DND-41 (cell line): ENCODE data around the gene PTGFRN.

Experiments
- ATAC-seq: fragments of 200-7000 bp; cut with Tn5 transposase; 3 replicates; pipeline ENCODE4 v1.9.1; 2021; ENCODE audit warnings: low read depth; ENCODE audit not compliant: insufficient read depth
- DNase-seq: peaks from one replicate; pipeline ENCODE4 v3.0.0-alpha.2; 2020
- H2AFZ ChIP-seq: 2 replicates; pipeline ENCODE4 v1.6.0; 2012; ENCODE audit warnings: low read depth, low read length
- H3K27ac ChIP-seq: 2 replicates; pipeline ENCODE4 v1.5.1; 2012; ENCODE audit warnings: low read length, inconsistent platforms
- H3K27me3 ChIP-seq: fragments of 200-600 bp; sonication (generic); 2 replicates; pipeline ENCODE4 v1.6.0; 2012; ENCODE audit warnings: low read length, mild to moderate bottlenecking, inconsistent platforms; ENCODE audit not compliant: insufficient read depth, poor library complexity
- H3K36me3 ChIP-seq: 2 replicates; pipeline ENCODE4 v1.5.1; 2012; ENCODE audit warnings: low read length, inconsistent platforms; ENCODE audit not compliant: insufficient read depth
- H3K4me1 ChIP-seq: 2 replicates; pipeline ENCODE4 v1.5.1; 2012; ENCODE audit warnings: mild to moderate bottlenecking, low read length; ENCODE audit not compliant: insufficient read depth
- H3K4me2 ChIP-seq: 2 replicates; pipeline ENCODE4 v1.6.0; 2012; ENCODE audit warnings: mild to moderate bottlenecking, moderate library complexity, low read length, inconsistent platforms; ENCODE audit not compliant: insufficient read depth
- H3K4me3 ChIP-seq, 2 experiments: fragments of 200-600 bp in 1 of 2; shearing (Covaris generic) in 1 of 2; 2 replicates each; pipeline ENCODE4 v1.5.1; 2012 to 2016; ENCODE audit warnings: inconsistent platforms in 2 of 2, low read length in 2 of 2, mild to moderate bottlenecking in 2 of 2, low read depth in 1 of 2, moderate library complexity in 1 of 2
- H3K79me2 ChIP-seq: 2 replicates; pipeline ENCODE4 v1.6.0; 2012; ENCODE audit warnings: low read length, inconsistent platforms; ENCODE audit not compliant: insufficient read depth
- H3K9ac ChIP-seq: 2 replicates; pipeline ENCODE4 v1.6.0; 2012; ENCODE audit warnings: low read depth, mild to moderate bottlenecking, inconsistent platforms, low read length, moderate library complexity
- H3K9me3 ChIP-seq: 2 replicates; pipeline ENCODE4 v1.5.1; 2012; ENCODE audit warnings: low read length, moderate library complexity, mild to moderate bottlenecking, inconsistent platforms; ENCODE audit not compliant: insufficient read depth, severe bottlenecking
- H4K20me1 ChIP-seq: 2 replicates; pipeline ENCODE4 v1.6.0; 2012; ENCODE audit warnings: low read length; ENCODE audit not compliant: insufficient read depth
- EZH2 ChIP-seq: IDR thresholded peaks from 3 replicates; pipeline ENCODE4 v1.6.1; 2012; ENCODE audit warnings: borderline replicate concordance, low read depth, mild to moderate bottlenecking, moderate library complexity, low read length, inconsistent platforms; ENCODE audit not compliant: severe bottlenecking
- TF ChIP-seq, protein P1 (sequence below): IDR thresholded peaks from 2 replicates; pipeline ENCODE4 v1.5.1; 2012; ENCODE audit warnings: borderline replicate concordance, low read length, moderate library complexity, mild to moderate bottlenecking; ENCODE audit not compliant: poor library complexity, severe bottlenecking; ENCODE audit errors: extremely low read depth

PTGFRN gene

DNA sequence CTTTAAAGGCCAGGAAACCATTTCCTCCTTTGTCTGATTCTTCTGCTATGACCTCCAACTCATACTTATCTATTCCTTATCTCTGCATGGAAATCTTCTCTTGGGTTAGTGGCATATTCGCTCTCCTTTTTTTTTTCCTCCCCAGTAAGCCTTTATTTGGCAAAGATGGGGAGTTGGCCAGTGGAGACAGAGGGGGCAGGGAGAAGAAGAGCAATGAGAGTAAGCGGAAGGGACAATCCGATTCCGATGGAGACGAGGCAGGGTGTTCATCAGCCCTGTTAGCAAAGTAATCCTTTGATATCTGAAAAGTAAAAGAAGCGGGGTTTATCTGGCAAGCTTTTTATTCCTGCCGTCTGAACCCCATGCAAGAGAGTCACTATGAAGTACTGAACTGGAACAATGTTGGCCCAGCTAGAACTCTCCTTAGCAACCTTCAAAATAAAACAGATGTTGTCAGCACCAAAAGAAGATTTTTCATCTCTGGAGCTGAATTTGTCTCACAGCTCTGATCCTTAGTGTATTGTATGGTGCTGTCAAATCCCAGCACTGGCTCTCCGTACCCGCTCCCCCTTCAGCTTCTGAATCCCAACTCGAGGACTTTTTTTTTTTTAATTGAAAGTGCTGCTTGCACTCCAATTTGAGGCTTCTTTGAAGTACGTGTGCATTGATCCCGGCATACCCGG is 40.9 kb downstream of the PTGFRN start:
- Histone ChIP-seq H2AFZ (no peak overlapping the region), H3K9ac (no peak overlapping the region), H4K20me1 (no peaks in the 10 kb centered on the region), H3K27ac (no peak overlapping the region), H3K36me3 (no peaks in the 10 kb centered on the region), H3K4me1 (no peaks in the 10 kb centered on the region), H3K27me3 (no peaks in the 10 kb centered on the region), H3K79me2 (no peaks in the 10 kb centered on the region), H3K4me3 (no peak overlapping the region), H3K4me2 (no peak overlapping the region), H3K9me3 (no peaks in the 10 kb centered on the region)
- ATAC-seq (no peak), DNase-seq (no peak)
- TF ChIP-seq EZH2 = no peak
- TF ChIP-seq, protein P1, sequence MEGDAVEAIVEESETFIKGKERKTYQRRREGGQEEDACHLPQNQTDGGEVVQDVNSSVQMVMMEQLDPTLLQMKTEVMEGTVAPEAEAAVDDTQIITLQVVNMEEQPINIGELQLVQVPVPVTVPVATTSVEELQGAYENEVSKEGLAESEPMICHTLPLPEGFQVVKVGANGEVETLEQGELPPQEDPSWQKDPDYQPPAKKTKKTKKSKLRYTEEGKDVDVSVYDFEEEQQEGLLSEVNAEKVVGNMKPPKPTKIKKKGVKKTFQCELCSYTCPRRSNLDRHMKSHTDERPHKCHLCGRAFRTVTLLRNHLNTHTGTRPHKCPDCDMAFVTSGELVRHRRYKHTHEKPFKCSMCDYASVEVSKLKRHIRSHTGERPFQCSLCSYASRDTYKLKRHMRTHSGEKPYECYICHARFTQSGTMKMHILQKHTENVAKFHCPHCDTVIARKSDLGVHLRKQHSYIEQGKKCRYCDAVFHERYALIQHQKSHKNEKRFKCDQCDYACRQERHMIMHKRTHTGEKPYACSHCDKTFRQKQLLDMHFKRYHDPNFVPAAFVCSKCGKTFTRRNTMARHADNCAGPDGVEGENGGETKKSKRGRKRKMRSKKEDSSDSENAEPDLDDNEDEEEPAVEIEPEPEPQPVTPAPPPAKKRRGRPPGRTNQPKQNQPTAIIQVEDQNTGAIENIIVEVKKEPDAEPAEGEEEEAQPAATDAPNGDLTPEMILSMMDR = no peak

DNA sequence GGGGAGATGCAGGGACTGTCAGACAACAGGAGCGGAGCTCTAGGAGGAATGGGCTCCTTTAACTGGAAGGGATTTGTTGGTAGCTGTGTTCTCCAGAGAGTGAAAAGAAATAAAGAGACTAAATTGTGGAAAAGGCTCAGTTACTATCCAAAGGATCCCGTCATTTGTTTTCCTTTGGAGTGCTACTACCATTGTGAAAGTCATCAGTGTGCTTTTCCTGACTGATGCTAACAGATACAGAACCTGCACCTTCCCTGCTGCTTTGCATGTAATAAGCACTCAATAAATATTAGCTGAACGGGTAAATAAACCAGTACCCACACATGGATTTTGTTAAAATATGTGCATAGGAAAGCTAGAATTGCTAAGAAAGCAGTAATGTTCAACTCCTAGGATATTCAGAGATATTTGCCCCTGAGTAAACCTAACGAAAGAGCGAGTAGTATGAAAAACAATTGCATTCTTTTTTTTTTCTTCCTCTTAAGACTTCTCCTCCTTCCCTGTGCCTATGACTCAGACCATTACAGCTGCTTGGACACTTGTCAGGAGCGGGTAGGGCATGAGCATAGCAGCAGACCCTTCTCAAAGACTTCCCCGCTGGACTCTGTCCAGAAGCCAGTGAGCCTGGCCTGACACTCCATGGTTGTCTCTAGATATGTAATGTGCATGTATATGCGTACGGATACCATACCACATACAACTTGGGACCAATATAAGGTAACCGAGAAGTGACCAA is 41.7 kb downstream of the PTGFRN start:
- no peaks in the 10 kb centered on the region for H3K9me3 ChIP-seq
- no peak overlapping the region for H3K27ac ChIP-seq
- H4K20me1 ChIP-seq = no peaks in the 10 kb centered on the region
- TF ChIP-seq, protein P1 = no peak
- no peak for TF ChIP-seq EZH2
- H3K4me1 ChIP-seq = no peaks in the 10 kb centered on the region
- ATAC-seq (no peak), DNase-seq (no peak)
- no peak overlapping the region for H3K4me2 ChIP-seq
- no peak overlapping the region for H3K4me3 ChIP-seq
- H3K79me2 ChIP-seq = no peaks in the 10 kb centered on the region
- no peaks in the 10 kb centered on the region for H3K36me3 ChIP-seq
- H2AFZ ChIP-seq = no peak overlapping the region
- H3K9ac ChIP-seq = no peak overlapping the region
- no peaks in the 10 kb centered on the region for H3K27me3 ChIP-seq

DNA sequence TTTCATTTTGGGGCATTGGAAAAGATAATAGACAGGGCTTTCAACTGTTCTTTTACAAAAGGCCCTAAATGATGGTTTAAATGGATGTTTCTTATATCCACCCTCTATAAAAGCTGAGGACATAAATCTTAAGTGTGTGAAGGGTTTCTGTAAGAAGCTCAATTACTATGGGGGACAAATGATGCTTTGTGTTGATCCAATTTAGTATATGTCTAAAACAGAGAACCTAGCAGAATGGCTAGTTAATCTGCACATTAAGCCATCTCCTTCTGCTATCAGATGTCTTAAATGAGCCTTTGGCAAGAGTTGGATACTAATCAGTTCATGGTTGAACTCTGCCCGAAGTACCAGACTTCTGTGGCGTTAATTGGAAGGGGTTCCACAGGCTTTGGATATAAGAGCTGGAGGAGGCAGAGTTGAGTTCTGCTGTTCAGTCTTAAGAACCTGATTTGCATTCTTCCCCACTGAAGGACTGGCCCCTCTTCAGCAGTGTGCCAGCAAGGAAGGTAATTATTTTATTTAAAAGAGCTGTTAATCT is 43.1 kb downstream of the PTGFRN start:
- no peaks in the 10 kb centered on the region for H3K79me2 ChIP-seq
- H3K27me3 ChIP-seq = no peaks in the 10 kb centered on the region
- TF ChIP-seq EZH2 = no peak
- no peaks in the 10 kb centered on the region for H3K9me3 ChIP-seq
- no peak overlapping the region for H3K27ac ChIP-seq
- H3K9ac ChIP-seq = no peak overlapping the region
- H3K4me3 ChIP-seq = no peak overlapping the region
- no peak for DNase-seq
- H3K4me1 ChIP-seq = no peaks in the 10 kb centered on the region
- no peaks in the 10 kb centered on the region for H4K20me1 ChIP-seq
- no peak overlapping the region for H3K4me2 ChIP-seq
- no peak overlapping the region for H2AFZ ChIP-seq
- no peaks in the 10 kb centered on the region for H3K36me3 ChIP-seq
- ATAC-seq = no peak

DNA sequence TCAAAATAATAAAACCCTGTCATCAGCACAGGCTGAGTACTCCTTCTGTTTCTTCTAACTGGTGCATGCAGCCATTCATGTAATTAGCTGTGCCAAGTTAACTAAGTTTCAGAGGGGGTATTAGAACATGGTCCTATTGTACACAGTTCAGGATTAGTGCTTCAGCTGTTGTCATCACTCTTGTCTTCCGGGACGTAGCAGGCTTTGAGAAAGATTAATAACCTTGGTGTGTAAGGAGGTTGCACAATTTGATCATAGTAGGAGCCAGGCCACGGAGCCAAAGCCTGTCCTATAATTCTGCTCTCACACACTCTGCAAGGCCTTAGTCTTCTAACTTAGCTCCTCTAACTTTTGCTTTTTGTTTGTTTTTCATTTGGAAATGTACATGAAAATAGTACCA is 44.7 kb downstream of the PTGFRN start:
- Histone ChIP-seq H3K9ac (no peak overlapping the region), H2AFZ (no peak overlapping the region), H3K4me1 (no peaks in the 10 kb centered on the region), H3K9me3 (no peaks in the 10 kb centered on the region), H3K4me2 (no peak overlapping the region), H4K20me1 (no peaks in the 10 kb centered on the region), H3K4me3 (no peak overlapping the region), H3K79me2 (no peaks in the 10 kb centered on the region), H3K36me3 (no peaks in the 10 kb centered on the region), H3K27me3 (no peaks in the 10 kb centered on the region), H3K27ac (no peak overlapping the region)
- TF ChIP-seq EZH2 = no peak
- TF ChIP-seq, protein P1 = no peak
- no peak for DNase-seq
- no peak for ATAC-seq
